Femur (tissue), 1 donor: ENCODE results near the gene PHOSPHO2.
"Not testable (repeated sequence)": the region's sequence is repeated elsewhere in the genome, so short reads cannot be mapped to it uniquely, and the experiment has no call there.

Source experiments
- DNase-seq: peaks from one replicate; pipeline ENCODE4 v3.0.0-alpha.2; 2017

Gene PHOSPHO2

DNA sequence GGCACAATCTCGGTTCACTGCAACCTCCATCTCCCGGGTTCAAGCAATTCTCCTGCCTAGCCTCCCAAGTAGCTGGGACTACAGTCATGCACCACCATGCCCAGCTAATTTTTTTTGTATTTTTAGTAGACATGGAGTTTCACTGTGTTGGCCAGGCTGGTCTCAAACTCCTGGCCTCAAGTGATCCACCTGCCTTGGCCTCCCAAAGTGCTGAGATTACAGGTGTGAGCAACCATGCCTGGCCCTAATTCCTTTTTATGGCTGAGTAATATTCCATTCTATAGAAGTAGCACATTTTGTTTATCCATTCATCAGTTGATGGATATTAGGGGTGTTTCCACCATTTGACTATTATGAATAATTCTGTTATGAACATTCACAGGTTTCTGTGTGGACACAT, 9.6 kb upstream of the PHOSPHO2 start:
- not testable (repeated sequence) for DNase-seq

DNA sequence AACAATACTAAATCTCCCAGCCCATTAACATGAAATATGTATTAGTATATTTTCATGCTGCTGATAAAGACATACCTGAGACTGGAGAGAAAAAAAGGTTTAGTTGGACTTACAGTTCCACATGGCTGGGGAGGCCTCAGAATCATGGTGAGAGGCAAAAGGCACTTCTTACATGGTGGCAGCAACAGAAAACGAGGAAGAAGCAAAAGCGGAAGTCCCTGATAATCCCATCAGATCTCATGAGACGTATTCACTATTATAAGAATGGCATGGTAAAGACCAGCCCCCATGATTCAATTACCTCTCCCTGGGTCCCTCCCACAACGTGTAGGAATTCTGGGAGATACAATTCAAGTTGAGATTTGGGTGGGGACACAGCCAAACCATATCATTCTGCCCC, 7.4 kb upstream of the PHOSPHO2 start:
- DNase-seq: not testable (repeated sequence)

DNA sequence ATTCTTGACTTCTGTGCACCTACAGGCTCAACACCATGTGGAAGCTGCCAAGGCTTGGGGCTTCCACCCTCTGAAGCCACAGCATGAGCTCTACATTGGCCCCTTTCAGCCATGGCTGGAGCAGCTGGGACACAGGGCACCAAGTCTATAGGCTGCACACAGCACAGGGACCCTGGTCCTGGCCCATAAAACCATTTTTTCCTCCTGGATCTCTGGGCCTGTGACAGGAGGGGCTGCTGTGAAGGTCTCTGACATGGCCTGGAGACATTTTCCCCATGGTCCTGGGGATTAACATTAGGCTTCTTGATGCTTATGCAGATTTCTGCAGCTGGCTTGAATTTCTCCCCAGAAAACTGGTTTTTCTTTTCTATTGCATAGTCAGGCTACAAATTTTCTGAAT, 6.3 kb upstream of the PHOSPHO2 start:
- not testable (repeated sequence) for DNase-seq

DNA sequence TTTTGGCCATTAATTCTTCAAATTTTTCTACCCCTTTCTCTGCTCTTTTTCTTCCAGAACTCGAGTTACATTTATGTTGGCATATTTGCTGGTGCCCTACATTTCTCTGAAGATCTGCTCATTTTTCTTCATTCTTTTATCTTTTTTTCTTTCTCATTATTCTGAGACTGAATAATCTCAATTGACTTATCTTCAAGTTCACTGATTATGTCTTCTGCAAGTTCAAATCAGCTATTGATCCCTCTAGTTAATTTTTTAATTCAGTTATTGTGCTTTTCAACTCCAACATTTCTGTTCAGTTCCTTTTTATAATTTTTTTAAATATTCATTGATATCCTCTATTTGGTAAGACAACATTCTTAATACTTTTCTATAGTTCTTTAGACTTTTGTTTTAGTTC, 3.3 kb upstream of the PHOSPHO2 start:
- DNase-seq: no peak

DNA sequence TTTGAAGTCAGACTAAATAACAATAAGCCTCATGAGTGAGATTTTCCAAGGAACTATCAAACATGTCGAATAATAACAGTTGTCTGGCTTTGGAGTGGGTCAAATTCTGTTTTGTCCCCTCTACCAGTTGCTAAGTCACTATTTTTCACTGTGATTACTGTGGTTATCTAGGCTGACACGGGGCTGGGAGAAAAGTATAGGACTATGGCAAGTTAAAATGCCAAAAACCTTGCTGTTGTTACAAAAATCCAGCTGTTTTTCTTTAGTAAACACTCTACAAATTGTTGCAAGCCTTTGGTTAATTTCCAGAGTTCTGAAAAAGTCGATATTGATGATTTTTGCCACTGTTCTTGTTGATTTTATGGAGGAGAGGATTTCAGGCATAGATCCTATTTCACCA, 1.6 kb upstream of the PHOSPHO2 start:
- DNase-seq: no peak

DNA sequence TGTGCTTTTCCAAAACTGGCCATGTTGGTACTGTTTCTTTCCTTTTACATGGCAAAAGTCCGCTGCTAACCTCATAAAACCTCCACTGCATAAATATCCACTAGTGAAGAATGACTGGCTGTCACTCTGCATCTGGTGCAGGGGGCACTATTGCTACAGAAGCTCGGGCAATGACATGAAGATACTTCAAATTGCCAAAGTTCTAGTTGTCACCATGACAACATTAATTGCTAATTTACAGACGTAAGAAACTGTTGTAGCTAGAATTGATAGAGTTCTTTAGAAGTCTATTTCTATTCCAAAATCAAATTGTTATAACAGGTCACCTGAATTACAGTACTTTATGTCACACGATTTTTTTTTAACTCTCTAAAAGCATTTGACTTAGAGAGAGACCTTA, 909 bp upstream of the PHOSPHO2 start:
- DNase-seq: peak; percentile 38

DNA sequence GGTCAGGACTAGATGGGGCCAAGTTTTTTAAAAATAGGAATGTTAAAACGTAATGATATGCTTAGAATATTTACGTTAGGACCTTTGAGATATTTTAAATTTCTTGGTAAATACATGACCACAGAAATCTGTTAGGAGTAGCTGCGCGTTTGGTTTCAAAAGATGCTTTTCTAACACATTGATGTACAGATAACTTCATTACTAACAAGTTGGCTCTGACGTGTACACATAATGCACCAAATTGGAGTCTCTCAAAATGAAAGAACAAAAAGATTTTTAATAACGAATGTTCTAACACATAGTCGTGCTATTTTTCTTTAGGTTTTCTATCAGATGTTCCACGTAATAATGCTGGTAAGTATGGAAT, 608 bp downstream of the PHOSPHO2 start:
- no peak for DNase-seq

DNA sequence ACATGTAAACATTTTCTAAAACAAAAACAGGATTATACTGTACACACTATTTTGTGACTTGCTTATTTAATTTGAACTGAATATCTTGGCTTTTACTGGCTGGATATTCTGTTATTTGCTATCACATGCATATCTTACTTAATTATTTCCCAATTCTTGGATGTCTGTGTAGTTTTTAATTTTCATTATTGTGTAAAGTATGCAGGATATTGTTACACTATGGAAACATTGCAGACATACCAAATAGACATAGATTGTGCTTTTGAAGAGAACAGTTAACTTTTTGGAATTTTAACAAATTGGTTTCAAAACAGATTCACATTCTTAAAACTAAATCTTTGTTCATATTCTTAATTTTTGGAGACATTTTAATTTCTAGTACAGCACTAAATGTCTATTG, 2.1 kb downstream of the PHOSPHO2 start:
- no peak for DNase-seq

DNA sequence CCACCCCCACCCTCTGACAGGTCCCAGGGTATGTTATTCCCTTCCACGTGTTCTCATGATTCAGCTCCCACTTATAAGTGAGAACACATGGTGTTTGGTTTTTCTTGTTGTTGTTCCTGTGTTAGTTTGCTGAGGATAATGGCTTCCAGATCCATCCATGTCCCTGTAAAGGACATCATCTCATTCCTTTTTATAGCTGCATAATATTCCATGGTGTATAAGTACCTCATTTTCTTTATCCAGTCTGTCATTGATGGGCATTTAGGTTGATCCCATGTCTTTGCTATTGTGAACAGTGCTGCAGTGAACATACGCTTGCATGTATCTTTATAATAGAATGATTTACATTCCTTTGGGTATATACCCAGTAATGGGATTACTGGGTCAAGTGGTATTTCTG, 4.9 kb downstream of the PHOSPHO2 start:
- DNase-seq: not testable (repeated sequence)

DNA sequence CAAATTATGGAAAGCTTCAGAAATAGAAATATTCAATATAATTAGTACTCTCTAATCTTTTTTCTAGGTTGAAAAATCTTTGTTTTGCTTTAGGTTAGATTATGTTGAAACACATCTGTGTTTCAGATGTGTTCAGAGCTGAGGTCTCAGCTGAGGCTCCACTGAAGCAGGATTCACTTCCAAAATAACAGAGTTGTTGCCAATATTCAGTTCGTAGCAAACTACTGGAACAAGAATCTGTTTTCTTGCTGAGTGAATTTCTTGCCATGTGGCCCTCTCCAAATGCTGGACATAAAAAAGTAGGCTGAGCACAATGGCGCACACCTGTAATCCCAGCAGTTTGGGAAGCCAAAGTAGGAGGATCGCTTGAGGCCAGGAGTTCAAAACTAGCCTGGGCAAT, 8.7 kb downstream of the PHOSPHO2 start:
- DNase-seq: peak; percentile 26

DNA sequence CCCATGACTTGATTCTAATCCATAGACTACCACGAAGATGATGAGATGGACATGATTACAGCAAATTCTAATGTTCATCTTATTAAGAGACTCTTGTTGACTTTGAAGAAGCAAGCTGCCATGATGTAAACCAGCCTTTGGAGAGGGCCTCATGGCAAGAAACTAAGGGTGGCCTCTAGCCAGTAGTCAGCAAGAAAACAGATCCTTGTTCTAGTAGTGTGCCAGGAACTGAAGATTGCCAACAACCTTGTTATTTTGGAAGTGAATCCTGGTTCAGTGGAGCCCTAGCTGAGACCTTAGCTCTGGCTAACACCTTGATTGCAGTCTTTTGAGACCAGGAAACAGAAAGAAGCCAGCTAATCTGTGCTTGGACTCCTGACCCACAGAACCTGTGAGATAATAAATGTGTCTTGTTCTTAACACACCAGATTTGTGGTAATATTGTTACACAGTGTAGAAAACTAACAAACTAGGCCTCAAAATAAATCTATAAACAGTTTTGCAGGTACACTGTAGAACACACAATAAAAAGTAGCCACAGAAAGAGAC, 10.0 kb downstream of the PHOSPHO2 start:
- DNase-seq: no peak

DNA sequence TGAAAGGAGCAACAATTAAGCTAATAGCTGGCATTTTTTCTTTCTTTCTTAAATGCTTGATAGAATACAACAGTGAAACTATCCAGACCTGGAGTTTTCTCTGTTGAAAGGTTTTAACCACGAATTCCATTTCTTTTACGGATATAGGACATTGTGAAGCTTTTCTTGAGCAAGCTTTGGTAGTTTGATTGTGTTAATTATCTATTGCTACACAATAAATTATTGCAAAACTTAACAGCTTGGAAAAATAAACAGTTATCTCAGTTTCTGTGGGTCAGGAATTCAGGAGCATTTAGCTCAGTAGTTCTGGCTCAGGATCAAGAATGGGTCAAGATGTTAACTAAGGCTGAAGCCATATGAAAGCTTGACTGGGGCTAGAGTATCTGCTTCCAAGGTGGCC, 11.7 kb downstream of the PHOSPHO2 start:
- DNase-seq: no peak

DNA sequence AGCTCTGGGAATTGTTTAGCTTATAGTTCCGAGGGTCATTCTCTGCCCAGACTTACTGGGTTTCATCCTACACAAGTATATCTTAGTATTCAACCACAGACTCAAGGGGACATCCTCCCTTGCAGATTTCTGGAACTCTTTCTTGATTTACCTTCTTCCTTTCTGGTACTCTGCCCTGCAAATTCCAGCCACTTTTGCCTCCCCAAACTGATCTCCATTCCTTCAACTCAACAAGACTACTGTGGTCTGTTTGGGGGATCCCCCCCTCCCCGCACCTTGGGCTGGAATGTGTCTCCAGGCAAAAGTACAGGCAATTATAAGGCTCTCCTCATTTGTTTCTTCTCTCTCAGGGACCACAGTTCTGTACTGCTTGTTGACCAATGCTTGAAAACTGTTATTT, 13.4 kb downstream of the PHOSPHO2 start:
- DNase-seq: no peak

DNA sequence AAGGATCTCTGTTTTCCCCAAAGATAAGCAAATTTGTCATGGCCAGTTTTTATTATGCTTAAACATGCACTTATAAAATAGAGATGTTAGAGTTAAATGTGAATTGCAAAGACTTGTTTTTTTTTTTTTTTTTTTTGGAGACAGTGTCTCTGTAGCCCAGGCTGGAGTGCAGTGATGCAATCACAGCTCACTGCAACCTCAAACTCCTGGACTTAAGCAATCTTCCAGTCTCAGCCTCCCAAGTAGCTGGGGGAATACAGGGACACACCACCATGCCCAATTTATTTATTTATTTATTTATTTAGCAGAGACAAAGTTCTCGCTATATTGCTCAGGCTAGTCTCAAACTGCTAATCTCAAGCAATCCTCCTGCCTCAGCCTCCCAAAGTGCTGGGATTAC, 15.1 kb downstream of the PHOSPHO2 start:
- no peak for DNase-seq

DNA sequence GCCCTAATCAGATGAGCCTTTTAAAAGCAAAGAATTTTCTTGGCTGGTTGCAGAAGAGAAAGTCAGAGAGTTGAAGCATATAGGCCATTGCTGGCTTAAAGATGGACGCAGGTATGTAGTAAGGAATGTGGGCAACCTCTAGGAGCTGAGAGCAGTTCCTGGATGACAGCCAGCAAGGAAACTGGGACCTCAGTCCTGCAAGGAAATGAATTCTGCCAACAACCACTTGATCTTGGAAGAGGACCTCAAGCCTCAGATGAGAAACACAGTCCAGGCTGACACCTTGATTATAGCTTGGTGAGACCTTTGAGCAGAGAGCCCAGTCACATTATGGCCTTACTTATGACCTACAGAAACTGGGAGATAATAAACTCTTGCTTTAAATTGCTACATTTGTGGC, 15.7 kb downstream of the PHOSPHO2 start:
- DNase-seq: no peak

DNA sequence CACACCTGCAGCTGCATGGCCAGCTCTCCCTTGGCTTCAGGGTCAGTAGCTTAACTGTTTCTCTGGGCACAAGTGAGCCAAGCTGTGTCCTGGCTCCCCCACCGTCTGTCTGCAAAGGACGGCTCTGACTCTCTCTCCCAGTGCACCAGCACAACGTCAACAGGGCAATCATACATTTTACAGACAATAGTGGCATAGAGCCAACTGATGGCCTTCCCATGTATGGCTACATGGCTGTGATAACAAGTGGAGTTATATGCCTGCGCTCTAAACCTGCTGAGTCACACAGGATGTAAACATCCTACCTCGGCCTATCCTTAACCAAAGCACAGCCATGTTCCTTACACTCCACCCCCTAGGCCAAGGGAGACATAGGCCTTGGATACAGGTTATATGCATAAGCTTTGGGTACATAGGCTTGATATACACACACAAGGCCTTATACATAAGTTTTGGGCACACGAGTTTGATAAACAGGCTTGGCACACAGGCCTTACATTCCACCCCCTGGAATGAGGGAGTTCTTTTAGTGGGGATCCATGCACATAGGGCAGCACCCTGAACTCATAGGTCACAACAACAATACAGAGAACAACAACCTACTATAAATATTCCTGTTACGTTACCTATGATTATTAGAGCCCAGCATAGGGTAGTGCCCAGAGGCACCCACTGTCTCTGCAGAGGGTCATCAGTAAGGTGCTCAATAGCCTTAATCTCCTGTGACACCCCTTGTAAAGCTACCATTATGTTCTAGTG, 17.7 kb downstream of the PHOSPHO2 start:
- DNase-seq: no peak

DNA sequence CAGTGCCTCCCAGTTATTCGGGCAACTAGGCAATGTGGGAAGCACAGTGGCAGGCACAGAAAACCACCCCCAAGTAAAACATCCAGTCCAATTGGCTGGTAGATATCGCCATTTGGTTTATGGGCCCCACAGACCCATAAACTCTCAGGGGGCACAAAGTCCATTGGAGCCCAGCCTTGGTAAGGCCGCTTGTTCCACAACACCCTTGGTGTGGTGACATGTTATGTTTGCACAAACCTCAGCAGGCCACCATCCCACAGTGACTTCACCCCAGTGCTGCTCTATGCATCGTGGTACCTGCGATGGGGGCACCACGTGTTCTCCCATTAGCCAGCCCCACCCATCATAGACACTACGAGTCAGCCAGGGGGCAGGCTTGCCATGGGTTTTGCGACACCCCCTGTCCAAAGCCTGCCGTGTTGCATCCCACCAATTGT, 18.5 kb downstream of the PHOSPHO2 start:
- no peak for DNase-seq

DNA sequence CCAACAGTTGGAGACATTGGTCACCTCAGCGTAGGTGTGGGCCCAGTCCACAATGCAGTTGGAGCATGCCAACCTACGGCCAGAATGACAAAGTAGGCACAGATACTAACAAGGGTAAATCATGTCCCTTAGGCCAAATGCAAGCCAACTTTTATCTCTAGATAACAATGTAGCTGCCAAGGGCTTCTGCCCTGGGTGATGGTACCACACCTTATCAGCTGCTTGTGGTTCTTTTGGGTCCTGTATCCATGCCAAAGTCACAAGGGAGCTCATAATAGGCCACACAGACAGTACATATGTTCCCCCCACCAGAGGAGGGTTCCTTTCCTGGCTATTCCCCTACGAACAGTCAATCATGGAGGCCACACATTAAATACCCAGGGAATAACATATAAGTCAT, 19.1 kb downstream of the PHOSPHO2 start:
- no peak for DNase-seq

DNA sequence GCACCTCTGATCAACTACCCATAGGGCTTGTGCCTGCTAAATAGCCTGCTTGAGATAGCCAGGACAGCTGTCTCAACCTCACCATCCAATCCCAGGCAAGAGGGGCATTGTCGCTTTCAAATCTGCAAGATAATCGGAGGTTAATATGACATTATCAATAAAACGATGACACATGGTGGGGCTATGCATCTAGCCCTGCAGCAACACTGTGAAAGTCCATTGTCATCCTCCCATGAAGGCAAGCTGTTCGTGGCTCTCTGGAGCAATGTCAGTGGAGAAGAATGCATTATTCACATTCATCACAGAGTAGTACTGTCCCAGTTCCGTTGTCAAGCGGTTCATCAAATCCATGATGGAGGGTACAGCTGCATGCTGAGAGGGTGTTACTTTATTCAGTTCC, 20.4 kb downstream of the PHOSPHO2 start:
- no peak for DNase-seq

DNA sequence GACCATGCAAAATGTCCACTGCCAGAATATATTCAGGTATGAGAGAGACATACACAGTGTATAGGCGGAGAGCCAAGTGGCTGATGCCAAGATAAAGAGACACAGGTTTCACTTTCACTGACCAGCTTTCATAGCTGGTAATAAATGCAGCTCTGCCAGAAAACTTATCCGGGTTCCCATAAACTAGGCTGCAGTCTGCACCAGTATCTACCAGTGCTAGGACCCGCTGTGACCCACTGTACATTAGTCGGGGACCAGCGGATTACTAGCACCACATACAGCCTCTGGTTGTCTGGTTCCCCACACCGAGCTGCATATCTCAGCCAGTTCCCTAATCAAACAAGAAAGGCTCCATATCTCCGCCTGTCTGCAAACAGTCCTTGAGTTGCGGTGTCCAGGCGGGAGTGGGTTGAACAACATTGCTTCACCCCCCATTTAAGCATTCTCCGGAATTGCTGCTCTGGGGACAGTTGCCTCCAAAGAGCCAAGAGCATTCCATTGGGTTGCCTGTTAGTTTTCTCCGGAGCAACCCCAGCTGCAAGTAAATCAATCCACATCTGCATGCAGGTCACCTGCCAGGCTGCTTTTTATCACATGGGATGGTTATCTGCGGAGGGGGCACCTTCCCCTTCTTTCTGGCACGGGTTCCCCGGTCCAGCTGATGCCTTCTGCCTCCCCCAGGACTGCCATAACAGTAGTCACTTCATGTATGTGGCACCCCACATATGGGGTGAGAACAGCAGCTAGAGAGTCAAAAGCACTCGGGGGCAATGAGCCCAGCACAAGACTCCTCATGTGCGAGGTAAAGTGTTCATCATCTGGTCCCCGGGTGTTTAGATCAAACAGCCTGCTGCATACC, 21.3 kb downstream of the PHOSPHO2 start:
- no peak for DNase-seq

DNA sequence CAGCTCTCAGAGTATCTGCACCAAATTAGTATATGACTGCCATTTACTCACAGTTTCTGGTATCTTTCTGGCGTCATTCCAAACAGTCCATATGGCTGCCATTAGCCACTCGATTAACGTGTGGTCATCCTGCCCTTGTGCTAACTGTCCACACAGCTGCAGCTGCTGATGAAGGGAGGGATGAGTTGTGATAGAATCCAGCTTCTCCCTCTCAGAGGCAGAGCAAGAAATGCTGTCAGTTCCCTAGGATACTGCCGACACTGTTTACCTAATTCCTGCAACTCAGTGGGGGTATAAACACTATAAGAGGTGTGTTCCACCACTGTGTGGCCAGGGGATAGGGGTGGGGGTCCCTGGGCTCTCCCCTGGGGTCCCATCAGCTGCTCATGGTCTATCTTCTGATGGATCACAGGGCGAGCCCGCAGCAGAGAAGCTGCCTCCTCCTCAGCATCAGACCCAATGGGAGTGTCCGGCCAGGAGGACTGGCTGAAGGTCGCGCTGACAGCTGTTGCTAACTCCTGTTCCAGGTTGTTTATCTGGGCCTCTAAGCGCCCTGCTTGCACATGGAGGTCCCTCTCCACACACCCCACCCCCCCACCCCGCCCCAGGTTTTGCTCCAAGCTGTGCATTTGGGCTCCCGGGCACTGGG, 22.1 kb downstream of the PHOSPHO2 start:
- DNase-seq: peak; percentile 61

DNA sequence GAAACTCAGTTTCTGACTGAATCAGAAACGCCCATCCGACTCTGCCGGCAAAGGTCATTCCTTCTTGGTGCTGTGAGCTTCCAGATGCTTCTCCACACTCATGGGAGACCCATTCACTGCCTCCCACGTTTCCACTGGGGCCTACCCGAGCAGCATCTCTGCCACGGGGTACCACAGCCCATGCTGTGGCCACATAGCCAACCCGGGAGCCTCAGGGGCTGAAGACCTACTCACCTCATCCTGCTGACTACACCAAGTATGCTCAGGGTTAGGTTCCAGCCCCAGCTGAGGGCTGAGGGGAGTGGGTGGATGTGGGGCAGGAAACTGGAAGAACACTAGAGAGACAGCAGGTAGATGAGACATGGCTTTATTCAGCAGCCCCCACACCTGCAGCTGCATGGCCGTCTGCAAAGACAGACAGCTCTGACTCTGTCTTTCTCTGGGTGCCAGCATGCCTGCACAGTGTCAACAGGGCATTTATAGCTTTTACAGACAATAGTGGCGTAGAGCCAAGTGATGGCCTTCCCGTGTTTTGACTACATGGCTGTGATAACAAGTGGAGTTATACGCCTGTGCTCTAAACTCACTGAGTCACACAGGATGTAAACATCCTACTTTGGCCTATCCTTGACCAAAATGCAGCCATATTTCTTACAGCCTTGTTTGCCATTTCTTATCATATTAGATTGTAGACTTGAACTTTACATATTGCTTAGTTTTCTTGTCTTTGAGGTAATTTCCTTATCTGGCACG, 22.8 kb downstream of the PHOSPHO2 start:
- DNase-seq: no peak

DNA sequence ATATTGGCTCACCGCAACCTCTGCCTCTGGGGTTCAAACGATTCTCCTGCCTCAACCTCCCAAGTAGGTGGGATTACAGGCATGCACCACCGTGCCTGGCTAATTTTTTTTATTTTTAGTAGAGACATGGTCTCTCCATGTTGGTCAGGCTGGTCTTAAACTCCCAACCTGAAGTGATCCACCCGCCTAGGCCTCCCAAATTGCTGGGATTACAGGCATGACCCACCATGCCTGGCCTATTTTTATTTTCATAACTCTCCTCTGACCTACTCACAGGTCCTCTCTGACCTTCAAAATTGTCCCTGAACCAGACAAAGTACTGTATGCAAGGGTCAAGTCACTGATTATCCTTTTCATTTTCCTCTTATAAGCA, 23.4 kb downstream of the PHOSPHO2 start:
- DNase-seq: no peak
